WTC11 (cell line): ENCODE results near the gene FRMD6. TPM values are rescaled to one million over a fixed set of nuclear protein-coding genes. Genes with fewer than 3 reads are reported as not detected.

Experiments
- ATAC-seq: fragments of 200-7000 bp; cut with Tn5 transposase; 2 replicates; pipeline ENCODE4 v1.10.0; 2021; ENCODE audit warnings: mild to moderate bottlenecking, moderate library complexity
- CTCF ChIA-PET: fragments of 300-600 bp; sonication (Branson Sonifier 250); formaldehyde crosslinking; loops from one replicate; lab custom pipeline; 2021; ENCODE audit warnings: antibody characterized with exemption; lab: Charles Lee
- POLR2A ChIA-PET: fragments of 350-600 bp; sonication (Branson Sonifier 250); formaldehyde crosslinking; loops from one replicate; lab custom pipeline; 2021; ENCODE audit warnings: antibody characterized with exemption; lab: Charles Lee
- DNase-seq: peaks from one replicate; pipeline ENCODE4 v3.0.0; 2021; ENCODE audit warnings: low spot score
- H3K27ac Mint-ChIP-seq: 2 replicates; pipeline ENCODE4 v1.8.0; 2021; ENCODE audit warnings: mixed read lengths
- H3K27me3 Mint-ChIP-seq: 2 replicates; pipeline ENCODE4 v1.8.0; 2021; ENCODE audit warnings: low read depth, mild to moderate bottlenecking, moderate library complexity, mixed read lengths
- H3K36me3 Mint-ChIP-seq: 2 replicates; pipeline ENCODE4 v1.8.0; 2021; ENCODE audit warnings: mixed read lengths
- H3K4me1 Mint-ChIP-seq: 2 replicates; pipeline ENCODE4 v1.8.0; 2022; ENCODE audit warnings: mixed read lengths
- H3K4me3 Mint-ChIP-seq: 2 replicates; pipeline ENCODE4 v1.8.0; 2021; ENCODE audit warnings: mild to moderate bottlenecking, moderate library complexity, mixed read lengths
- H3K9me3 Mint-ChIP-seq: 2 replicates; pipeline ENCODE4 v1.8.0; 2021; ENCODE audit warnings: mixed read lengths
- AR ChIP-seq: fragments of 250-450 bp; sonication (Bioruptor Pico); IDR thresholded peaks from 2 replicates; pipeline ENCODE4 v1.9.0; 2021; ENCODE audit warnings: mild to moderate bottlenecking
- CREB1 ChIP-seq: sonication (generic); formaldehyde crosslinking; IDR thresholded peaks from 2 replicates; pipeline ENCODE4 v1.8.0; 2023; ENCODE audit warnings: mild to moderate bottlenecking, missing genetic modification reagents
- FOXK1 ChIP-seq: sonication (generic); formaldehyde crosslinking; IDR thresholded peaks from 2 replicates; pipeline ENCODE4 v1.8.0; 2022; ENCODE audit warnings: mild to moderate bottlenecking, moderate library complexity, missing genetic modification reagents
- GABPB1 ChIP-seq: sonication (generic); formaldehyde crosslinking; IDR thresholded peaks from 2 replicates; pipeline ENCODE4 v1.8.1; 2023; ENCODE audit warnings: mild to moderate bottlenecking, missing genetic modification reagents
- GRHL2 ChIP-seq: fragments of 250-450 bp; sonication (Bioruptor Pico); IDR thresholded peaks from 2 replicates; pipeline ENCODE4 v1.8.0; 2022; ENCODE audit warnings: mild to moderate bottlenecking, moderate library complexity; ENCODE audit not compliant: insufficient replicate concordance, severe bottlenecking
- IRF2 ChIP-seq: sonication (generic); formaldehyde crosslinking; IDR thresholded peaks from 2 replicates; pipeline ENCODE4 v1.8.0; 2022; ENCODE audit warnings: low read depth, missing genetic modification reagents, borderline replicate concordance
- KAT7 ChIP-seq: sonication (generic); formaldehyde crosslinking; IDR thresholded peaks from 2 replicates; pipeline ENCODE4 v1.8.1; 2023; ENCODE audit warnings: missing genetic modification reagents, mild to moderate bottlenecking, borderline replicate concordance
- MAX ChIP-seq: sonication (generic); formaldehyde crosslinking; IDR thresholded peaks from 2 replicates; pipeline ENCODE4 v1.8.0; 2022; ENCODE audit warnings: mild to moderate bottlenecking, missing genetic modification reagents
- NFE2L1 ChIP-seq: sonication (generic); formaldehyde crosslinking; IDR thresholded peaks from 2 replicates; pipeline ENCODE4 v1.8.1; 2023; ENCODE audit warnings: missing genetic modification reagents
- RELA ChIP-seq: sonication (generic); formaldehyde crosslinking; IDR thresholded peaks from 2 replicates; pipeline ENCODE4 v1.8.1; 2022; ENCODE audit warnings: missing genetic modification reagents, mild to moderate bottlenecking, borderline replicate concordance
- SMAD4 ChIP-seq: sonication (generic); formaldehyde crosslinking; IDR thresholded peaks from 2 replicates; pipeline ENCODE4 v1.8.0; 2022; ENCODE audit warnings: mild to moderate bottlenecking, missing genetic modification reagents
- TEAD4 ChIP-seq: sonication (generic); formaldehyde crosslinking; IDR thresholded peaks from 2 replicates; pipeline ENCODE4 v1.8.0; 2022; ENCODE audit warnings: mild to moderate bottlenecking, missing genetic modification reagents
- ZNF121 ChIP-seq: sonication (generic); formaldehyde crosslinking; IDR thresholded peaks from 2 replicates; pipeline ENCODE4 v1.8.0; 2023; ENCODE audit warnings: missing genetic modification reagents
- ZNF396 ChIP-seq: fragments of 250-450 bp; sonication (Bioruptor Pico); IDR thresholded peaks from 2 replicates; pipeline ENCODE4 v1.8.0; 2021; ENCODE audit warnings: mild to moderate bottlenecking, moderate library complexity, borderline replicate concordance
- ZNF423 ChIP-seq: fragments of 250-450 bp; sonication (Bioruptor Pico); IDR thresholded peaks from 2 replicates; pipeline ENCODE4 v2.1.2; 2022; ENCODE audit warnings: mild to moderate bottlenecking, moderate library complexity
- total RNA-seq: library from RNA; stranded (reverse); gene quantifications from 3 replicates; pipeline ENCODE4 v1.2.3, GENCODE V29; 2021
- TF ChIP-seq, protein P1 (sequence below): sonication (generic); formaldehyde crosslinking; IDR thresholded peaks from 2 replicates; pipeline ENCODE4 v1.8.1; 2023; ENCODE audit warnings: mild to moderate bottlenecking, missing genetic modification reagents, moderate library complexity
- TF ChIP-seq, protein P2 (sequence below): sonication (generic); formaldehyde crosslinking; IDR thresholded peaks from 2 replicates; pipeline ENCODE4 v1.8.1; 2022; ENCODE audit warnings: mild to moderate bottlenecking, missing genetic modification reagents, moderate library complexity, borderline replicate concordance
- TF ChIP-seq, protein P3 (sequence below): sonication (generic); formaldehyde crosslinking; IDR thresholded peaks from 2 replicates; pipeline ENCODE4 v1.8.1; 2023; ENCODE audit warnings: mild to moderate bottlenecking, missing genetic modification reagents, moderate library complexity
- TF ChIP-seq, protein P4 (sequence below): sonication (generic); formaldehyde crosslinking; IDR thresholded peaks from 2 replicates; pipeline ENCODE4 v1.8.1; 2022; ENCODE audit warnings: mild to moderate bottlenecking, moderate library complexity, missing genetic modification reagents
- TF ChIP-seq, protein P5 (sequence below): fragments of 250-450 bp; sonication (Bioruptor Pico); IDR thresholded peaks from 2 replicates; pipeline ENCODE4 v2.1.2; 2022; ENCODE audit warnings: mild to moderate bottlenecking, moderate library complexity

Gene FRMD6
- total RNA-seq, 1 experiment from 2014 or later, result 21.8 TPM

DNA sequence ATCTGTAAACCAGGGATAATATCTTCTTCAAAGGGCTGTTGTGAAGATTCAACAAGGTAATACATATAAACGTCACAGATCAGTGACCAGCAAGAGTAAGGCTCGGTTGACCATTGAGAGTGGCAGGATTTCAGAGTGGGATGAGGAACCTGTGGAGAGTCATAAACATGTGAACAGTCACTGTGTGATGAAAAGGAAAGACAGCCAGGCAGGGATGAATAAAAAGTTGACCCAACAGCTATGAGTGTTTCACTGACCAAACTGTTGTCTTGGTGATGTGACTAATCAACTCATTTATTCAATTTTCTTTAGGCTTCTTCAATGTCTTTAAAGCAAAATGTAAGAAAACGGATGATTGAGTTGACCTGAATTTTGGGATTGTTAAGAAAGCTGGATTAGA lies 8.6 kb upstream of the FRMD6 start:
- ChIA-PET CTCF (interaction anchor here (1.6 kb wide), 1 partner anchor 9 kb away, joined by 5 read pairs; the partner anchor contains the start of gene FRMD6), POLR2A (no interaction called here)
- H3K27me3 Mint-ChIP-seq, result no peaks in the 10 kb centered on the region
- no peaks in the 10 kb centered on the region for H3K9me3 Mint-ChIP-seq
- H3K27ac Mint-ChIP-seq, result no peak overlapping the region
- peaks cover 9% of the 10 kb centered on the region for H3K4me1 Mint-ChIP-seq
- no peak for TF ChIP-seq TEAD4 (CRISPR knock-in tag)
- TF ChIP-seq RELA (CRISPR knock-in tag), result no peak
- no peak for TF ChIP-seq GRHL2 (CRISPR knock-in tag)
- no peak for TF ChIP-seq ZNF121 (CRISPR knock-in tag)
- TF ChIP-seq, protein P1, sequence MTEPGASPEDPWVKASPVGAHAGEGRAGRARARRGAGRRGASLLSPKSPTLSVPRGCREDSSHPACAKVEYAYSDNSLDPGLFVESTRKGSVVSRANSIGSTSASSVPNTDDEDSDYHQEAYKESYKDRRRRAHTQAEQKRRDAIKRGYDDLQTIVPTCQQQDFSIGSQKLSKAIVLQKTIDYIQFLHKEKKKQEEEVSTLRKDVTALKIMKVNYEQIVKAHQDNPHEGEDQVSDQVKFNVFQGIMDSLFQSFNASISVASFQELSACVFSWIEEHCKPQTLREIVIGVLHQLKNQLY (CRISPR knock-in tag), result no peak
- TF ChIP-seq, protein P2, sequence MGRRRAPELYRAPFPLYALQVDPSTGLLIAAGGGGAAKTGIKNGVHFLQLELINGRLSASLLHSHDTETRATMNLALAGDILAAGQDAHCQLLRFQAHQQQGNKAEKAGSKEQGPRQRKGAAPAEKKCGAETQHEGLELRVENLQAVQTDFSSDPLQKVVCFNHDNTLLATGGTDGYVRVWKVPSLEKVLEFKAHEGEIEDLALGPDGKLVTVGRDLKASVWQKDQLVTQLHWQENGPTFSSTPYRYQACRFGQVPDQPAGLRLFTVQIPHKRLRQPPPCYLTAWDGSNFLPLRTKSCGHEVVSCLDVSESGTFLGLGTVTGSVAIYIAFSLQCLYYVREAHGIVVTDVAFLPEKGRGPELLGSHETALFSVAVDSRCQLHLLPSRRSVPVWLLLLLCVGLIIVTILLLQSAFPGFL (CRISPR knock-in tag), result no peak
- no peak for TF ChIP-seq KAT7
- TF ChIP-seq ZNF396 (CRISPR knock-in tag), result no peak
- TF ChIP-seq, protein P3, sequence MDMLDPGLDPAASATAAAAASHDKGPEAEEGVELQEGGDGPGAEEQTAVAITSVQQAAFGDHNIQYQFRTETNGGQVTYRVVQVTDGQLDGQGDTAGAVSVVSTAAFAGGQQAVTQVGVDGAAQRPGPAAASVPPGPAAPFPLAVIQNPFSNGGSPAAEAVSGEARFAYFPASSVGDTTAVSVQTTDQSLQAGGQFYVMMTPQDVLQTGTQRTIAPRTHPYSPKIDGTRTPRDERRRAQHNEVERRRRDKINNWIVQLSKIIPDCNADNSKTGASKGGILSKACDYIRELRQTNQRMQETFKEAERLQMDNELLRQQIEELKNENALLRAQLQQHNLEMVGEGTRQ (CRISPR knock-in tag), result no peak
- TF ChIP-seq, protein P4, sequence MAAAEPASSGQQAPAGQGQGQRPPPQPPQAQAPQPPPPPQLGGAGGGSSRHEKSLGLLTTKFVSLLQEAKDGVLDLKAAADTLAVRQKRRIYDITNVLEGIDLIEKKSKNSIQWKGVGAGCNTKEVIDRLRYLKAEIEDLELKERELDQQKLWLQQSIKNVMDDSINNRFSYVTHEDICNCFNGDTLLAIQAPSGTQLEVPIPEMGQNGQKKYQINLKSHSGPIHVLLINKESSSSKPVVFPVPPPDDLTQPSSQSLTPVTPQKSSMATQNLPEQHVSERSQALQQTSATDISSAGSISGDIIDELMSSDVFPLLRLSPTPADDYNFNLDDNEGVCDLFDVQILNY (CRISPR knock-in tag), result no peak
- no peak for TF ChIP-seq AR (CRISPR knock-in tag)
- no peak for TF ChIP-seq MAX (CRISPR knock-in tag)
- no peak for TF ChIP-seq SMAD4 (CRISPR knock-in tag)
- TF ChIP-seq CREB1 (CRISPR knock-in tag), result no peak
- TF ChIP-seq ZNF423 (CRISPR knock-in tag), result no peak
- TF ChIP-seq FOXK1 (CRISPR knock-in tag), result no peak
- TF ChIP-seq GABPB1 (CRISPR knock-in tag), result no peak
- TF ChIP-seq, protein P5, sequence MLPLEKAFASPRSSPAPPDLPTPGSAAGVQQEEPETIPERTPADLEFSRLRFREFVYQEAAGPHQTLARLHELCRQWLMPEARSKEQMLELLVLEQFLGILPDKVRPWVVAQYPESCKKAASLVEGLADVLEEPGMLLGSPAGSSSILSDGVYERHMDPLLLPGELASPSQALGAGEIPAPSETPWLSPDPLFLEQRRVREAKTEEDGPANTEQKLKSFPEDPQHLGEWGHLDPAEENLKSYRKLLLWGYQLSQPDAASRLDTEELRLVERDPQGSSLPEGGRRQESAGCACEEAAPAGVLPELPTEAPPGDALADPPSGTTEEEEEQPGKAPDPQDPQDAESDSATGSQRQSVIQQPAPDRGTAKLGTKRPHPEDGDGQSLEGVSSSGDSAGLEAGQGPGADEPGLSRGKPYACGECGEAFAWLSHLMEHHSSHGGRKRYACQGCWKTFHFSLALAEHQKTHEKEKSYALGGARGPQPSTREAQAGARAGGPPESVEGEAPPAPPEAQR, result no peak
- TF ChIP-seq IRF2 (CRISPR knock-in tag), result no peak
- no peak for TF ChIP-seq NFE2L1
- H3K4me3 Mint-ChIP-seq, result no peak overlapping the region
- no peaks in the 10 kb centered on the region for H3K36me3 Mint-ChIP-seq
- ATAC-seq (no peak), DNase-seq (no peak)
